CD4-positive, alpha-beta T cell treated with Interleukin-12 subunit alpha and Interleukin-12 subunit beta, for 1 hour (primary cell): ENCODE results near the gene NEMP2.

Experiments used
- DNase-seq: peaks from one replicate; pipeline ENCODE4 v3.0.0-alpha.2; 2020

NEMP2 gene

GRCh38 chr2:190534310-190535120 is at the start of gene NEMP2:
NEMP2 (minus strand) TSS chr2:190534722; CDS start chr2:190534655, 67 bp downstream.
- DNase-seq, result peak; percentile 83

- DNase-seq, result no peak
Observed at GRCh38 chr2:190583507-190584337, 49.2 kb upstream of the NEMP2 start.

- no peak for DNase-seq
Observed at GRCh38 chr2:190582736-190583506, 48.4 kb upstream of the NEMP2 start.

GRCh38 chr2:190582019-190582418 is 47.5 kb upstream of the NEMP2 start:
- DNase-seq, result no peak

GRCh38 chr2:190579915-190580846 is 45.7 kb upstream of the NEMP2 start:
- DNase-seq, result no peak

- DNase-seq, result no peak
Observed at GRCh38 chr2:190579058-190579410, 44.5 kb upstream of the NEMP2 start.

- peak; percentile 40 for DNase-seq
Observed at GRCh38 chr2:190578158-190579057, 43.9 kb upstream of the NEMP2 start.

- no peak for DNase-seq
Observed at GRCh38 chr2:190576573-190576972, 42.1 kb upstream of the NEMP2 start.

- DNase-seq, result peak; percentile 26
Observed at GRCh38 chr2:190575263-190575662, 40.7 kb upstream of the NEMP2 start.

- DNase-seq, result no peak
Observed at GRCh38 chr2:190574169-190574568, 39.6 kb upstream of the NEMP2 start.

- DNase-seq, result no peak
Observed at GRCh38 chr2:190572246-190572645, 37.7 kb upstream of the NEMP2 start.

- no peak for DNase-seq
Observed at GRCh38 chr2:190571686-190572085, 37.2 kb upstream of the NEMP2 start.

- DNase-seq, result no peak
Observed at GRCh38 chr2:190570871-190571270, 36.3 kb upstream of the NEMP2 start.

GRCh38 chr2:190569994-190570755 is 35.7 kb upstream of the NEMP2 start:
- DNase-seq, result no peak

- no peak for DNase-seq
Observed at GRCh38 chr2:190564838-190565237, 30.3 kb upstream of the NEMP2 start.

- no peak for DNase-seq
Observed at GRCh38 chr2:190563646-190564045, 29.1 kb upstream of the NEMP2 start.

GRCh38 chr2:190563109-190563508 is 28.6 kb upstream of the NEMP2 start:
- DNase-seq, result peak; percentile 15

- no peak for DNase-seq
Observed at GRCh38 chr2:190562121-190562520, 27.6 kb upstream of the NEMP2 start.

- DNase-seq, result no peak
Observed at GRCh38 chr2:190561094-190561493, 26.6 kb upstream of the NEMP2 start.

GRCh38 chr2:190554357-190555006 is 20.0 kb upstream of the NEMP2 start:
- no peak for DNase-seq
